Measurements from ENCODE around the gene TMCC1. TPM values are rescaled to one million over a fixed set of nuclear protein-coding genes. Genes with fewer than 3 reads are reported as not detected.
"Not testable (repeated sequence)": the region's sequence is repeated elsewhere in the genome, so short reads cannot be mapped to it uniquely, and the experiment has no call there.

Gene TMCC1
- total and polyA plus RNA-seq, 2 donors: 12.2 to 24.5 TPM

- 81% methylated on average over 2 of the region's 2 CpGs for WGBS
- no peaks in the 10 kb centered on the region for H3K27me3 ChIP-seq (ENCODE audit: control insufficient read depth in 2 of 2, insufficient read depth in 1 of 2, low read length in 1 of 2)
- peak overlapping the region in 1 of 2 donors; percentile 29 for H3K27ac ChIP-seq (ENCODE audit: low read depth in 1 of 2, low read length in 1 of 2)
- no peaks in the 10 kb centered on the region for H3K4me1 ChIP-seq (ENCODE audit: control insufficient read depth in 2 of 2, insufficient read depth in 2 of 2, low read length in 2 of 2)
- peaks cover 0 to 2% of the 10 kb centered on the region in 2 donors for H3K9me3 ChIP-seq (ENCODE audit: control insufficient read depth in 2 of 2, insufficient read depth in 1 of 2, low read length in 1 of 2)
- peaks cover 0 to 8% of the 10 kb centered on the region in 2 donors for H3K36me3 ChIP-seq (ENCODE audit: control insufficient read depth in 2 of 2, insufficient read depth in 2 of 2, low read length in 1 of 2)
- DNase-seq (ENCODE audit: low read depth in 6 of 9, low spot score in 9 of 9): no peak
- H3K4me3 ChIP-seq (ENCODE audit: low read length in 2 of 2): no peak overlapping the region
These were observed 57.0 kb downstream of the TMCC1 start for GRCh38 chr3:129836381-129837064.

- Histone ChIP-seq H3K27me3 (ENCODE audit: control insufficient read depth in 2 of 2, insufficient read depth in 1 of 2, low read length in 1 of 2) (no peaks in the 10 kb centered on the region), H3K4me1 (ENCODE audit: control insufficient read depth in 2 of 2, insufficient read depth in 2 of 2, low read length in 2 of 2) (no peaks in the 10 kb centered on the region), H3K4me3 (ENCODE audit: low read length in 2 of 2) (no peak overlapping the region), H3K9me3 (ENCODE audit: control insufficient read depth in 2 of 2, insufficient read depth in 1 of 2, low read length in 1 of 2) (peaks cover 0 to 2% of the 10 kb centered on the region in 2 donors), H3K27ac (ENCODE audit: low read depth in 1 of 2, low read length in 1 of 2) (no peak overlapping the region), H3K36me3 (ENCODE audit: control insufficient read depth in 2 of 2, insufficient read depth in 2 of 2, low read length in 1 of 2) (peaks cover 0 to 8% of the 10 kb centered on the region in 2 donors)
- WGBS: over 99% methylated on average over 2 of the region's 2 CpGs
- DNase-seq (ENCODE audit: low read depth in 6 of 9, low spot score in 9 of 9): no peak
These were observed 58.3 kb downstream of the TMCC1 start for GRCh38 chr3:129835198-129835597.

- no peaks in the 10 kb centered on the region for H3K27me3 ChIP-seq (ENCODE audit: control insufficient read depth in 2 of 2, insufficient read depth in 1 of 2, low read length in 1 of 2)
- 98% methylated on average over 5 of the region's 5 CpGs for WGBS
These were observed 58.9 kb downstream of the TMCC1 start for GRCh38 chr3:129834580-129834979.

GRCh38 chr3:129831942-129832341 is 61.6 kb downstream of the TMCC1 start:
- H3K36me3 ChIP-seq (ENCODE audit: control insufficient read depth in 2 of 2, insufficient read depth in 2 of 2, low read length in 1 of 2): peaks cover 6 to 12% of the 10 kb centered on the region in 2 donors
- 96% methylated on average over 6 of the region's 6 CpGs for WGBS
- not testable (repeated sequence) for H3K9me3 ChIP-seq (ENCODE audit: control insufficient read depth in 2 of 2, insufficient read depth in 1 of 2, low read length in 1 of 2); H3K27ac ChIP-seq (ENCODE audit: low read depth in 1 of 2, low read length in 1 of 2); H3K4me3 ChIP-seq (ENCODE audit: low read length in 2 of 2); DNase-seq (ENCODE audit: low read depth in 6 of 9, low spot score in 9 of 9); H3K4me1 ChIP-seq (ENCODE audit: control insufficient read depth in 2 of 2, insufficient read depth in 2 of 2, low read length in 2 of 2); H3K27me3 ChIP-seq (ENCODE audit: control insufficient read depth in 2 of 2, insufficient read depth in 1 of 2, low read length in 1 of 2)

More at GRCh38 chr3:129834580-129834979, 58.9 kb downstream of the TMCC1 start:
- Histone ChIP-seq H3K9me3 (ENCODE audit: control insufficient read depth in 2 of 2, insufficient read depth in 1 of 2, low read length in 1 of 2) (peaks cover 0 to 2% of the 10 kb centered on the region in 2 donors), H3K27ac (ENCODE audit: low read depth in 1 of 2, low read length in 1 of 2) (no peak overlapping the region), H3K36me3 (ENCODE audit: control insufficient read depth in 2 of 2, insufficient read depth in 2 of 2, low read length in 1 of 2) (peaks cover 0 to 8% of the 10 kb centered on the region in 2 donors), H3K4me3 (ENCODE audit: low read length in 2 of 2) (no peak overlapping the region), H3K4me1 (ENCODE audit: control insufficient read depth in 2 of 2, insufficient read depth in 2 of 2, low read length in 2 of 2) (no peaks in the 10 kb centered on the region)
- no peak for DNase-seq (ENCODE audit: low read depth in 6 of 9, low spot score in 9 of 9)

GRCh38 chr3:129831503-129831902 is 62.0 kb downstream of the TMCC1 start:
- H3K4me1 ChIP-seq (ENCODE audit: control insufficient read depth in 2 of 2, insufficient read depth in 2 of 2, low read length in 2 of 2): peaks cover 0 to 8% of the 10 kb centered on the region in 2 donors
- DNase-seq (ENCODE audit: low read depth in 6 of 9, low spot score in 9 of 9): no peak
- H3K36me3 ChIP-seq (ENCODE audit: control insufficient read depth in 2 of 2, insufficient read depth in 2 of 2, low read length in 1 of 2): peaks cover 6 to 8% of the 10 kb centered on the region in 2 donors
- no peak overlapping the region for H3K4me3 ChIP-seq (ENCODE audit: low read length in 2 of 2)
- H3K27me3 ChIP-seq (ENCODE audit: control insufficient read depth in 2 of 2, insufficient read depth in 1 of 2, low read length in 1 of 2): no peaks in the 10 kb centered on the region
- WGBS: 95% methylated on average over 1 of the region's 1 CpG
- no peak overlapping the region for H3K27ac ChIP-seq (ENCODE audit: low read depth in 1 of 2, low read length in 1 of 2)
- H3K9me3 ChIP-seq (ENCODE audit: control insufficient read depth in 2 of 2, insufficient read depth in 1 of 2, low read length in 1 of 2): no peaks in the 10 kb centered on the region

GRCh38 chr3:129829640-129830039 is 63.9 kb downstream of the TMCC1 start:
- Histone ChIP-seq H3K4me3 (ENCODE audit: low read length in 2 of 2) (no peak overlapping the region), H3K4me1 (ENCODE audit: control insufficient read depth in 2 of 2, insufficient read depth in 2 of 2, low read length in 2 of 2) (peaks cover 0 to 8% of the 10 kb centered on the region in 2 donors), H3K9me3 (ENCODE audit: control insufficient read depth in 2 of 2, insufficient read depth in 1 of 2, low read length in 1 of 2) (no peaks in the 10 kb centered on the region), H3K36me3 (ENCODE audit: control insufficient read depth in 2 of 2, insufficient read depth in 2 of 2, low read length in 1 of 2) (peaks cover 4 to 6% of the 10 kb centered on the region in 2 donors), H3K27ac (ENCODE audit: low read depth in 1 of 2, low read length in 1 of 2) (no peak overlapping the region), H3K27me3 (ENCODE audit: control insufficient read depth in 2 of 2, insufficient read depth in 1 of 2, low read length in 1 of 2) (no peaks in the 10 kb centered on the region)
- peak in 8 of 9 donors; percentile 22 to 77 (median 40) for DNase-seq (ENCODE audit: low read depth in 6 of 9, low spot score in 9 of 9)

GRCh38 chr3:129827765-129828164 is 65.7 kb downstream of the TMCC1 start:
- H3K27me3 ChIP-seq (ENCODE audit: control insufficient read depth in 2 of 2, insufficient read depth in 1 of 2, low read length in 1 of 2): no peaks in the 10 kb centered on the region
- H3K36me3 ChIP-seq (ENCODE audit: control insufficient read depth in 2 of 2, insufficient read depth in 2 of 2, low read length in 1 of 2): peaks cover 5 to 6% of the 10 kb centered on the region in 2 donors
- no peak overlapping the region for H3K4me3 ChIP-seq (ENCODE audit: low read length in 2 of 2)
- no peak overlapping the region for H3K27ac ChIP-seq (ENCODE audit: low read depth in 1 of 2, low read length in 1 of 2)
- no peaks in the 10 kb centered on the region for H3K9me3 ChIP-seq (ENCODE audit: control insufficient read depth in 2 of 2, insufficient read depth in 1 of 2, low read length in 1 of 2)
- 70% methylated on average over 7 of the region's 7 CpGs for WGBS
- peak in 3 of 9 donors; percentile 10 to 43 (median 23) for DNase-seq (ENCODE audit: low read depth in 6 of 9, low spot score in 9 of 9)
- H3K4me1 ChIP-seq (ENCODE audit: control insufficient read depth in 2 of 2, insufficient read depth in 2 of 2, low read length in 2 of 2): peaks cover 0 to 8% of the 10 kb centered on the region in 2 donors

- H3K27me3 ChIP-seq (ENCODE audit: control insufficient read depth in 2 of 2, insufficient read depth in 1 of 2, low read length in 1 of 2): no peaks in the 10 kb centered on the region
- H3K9me3 ChIP-seq (ENCODE audit: control insufficient read depth in 2 of 2, insufficient read depth in 1 of 2, low read length in 1 of 2): no peaks in the 10 kb centered on the region
- H3K27ac ChIP-seq (ENCODE audit: low read depth in 1 of 2, low read length in 1 of 2): no peak overlapping the region
- H3K36me3 ChIP-seq (ENCODE audit: control insufficient read depth in 2 of 2, insufficient read depth in 2 of 2, low read length in 1 of 2): peaks cover 15 to 17% of the 10 kb centered on the region in 2 donors
- H3K4me1 ChIP-seq (ENCODE audit: control insufficient read depth in 2 of 2, insufficient read depth in 2 of 2, low read length in 2 of 2): peaks cover 0 to 8% of the 10 kb centered on the region in 2 donors
- WGBS: 61% methylated on average over 3 of the region's 3 CpGs
- peak; percentile 21 to 70 (median 54) for DNase-seq (ENCODE audit: low read depth in 6 of 9, low spot score in 9 of 9)
- H3K4me3 ChIP-seq (ENCODE audit: low read length in 2 of 2): no peak overlapping the region
These were observed 68.5 kb downstream of the TMCC1 start for GRCh38 chr3:129824926-129825541.

GRCh38 chr3:129822679-129823078 is 70.8 kb downstream of the TMCC1 start:
- 95% methylated on average over 1 of the region's 1 CpG for WGBS
- H3K27ac ChIP-seq (ENCODE audit: low read depth in 1 of 2, low read length in 1 of 2): no peak overlapping the region

More at GRCh38 chr3:129822679-129823078, 70.8 kb downstream of the TMCC1 start:
- Histone ChIP-seq H3K27me3 (ENCODE audit: control insufficient read depth in 2 of 2, insufficient read depth in 1 of 2, low read length in 1 of 2) (no peaks in the 10 kb centered on the region), H3K36me3 (ENCODE audit: control insufficient read depth in 2 of 2, insufficient read depth in 2 of 2, low read length in 1 of 2) (peaks cover 12% of the 10 kb centered on the region in 2 donors), H3K4me3 (ENCODE audit: low read length in 2 of 2) (no peak overlapping the region), H3K4me1 (ENCODE audit: control insufficient read depth in 2 of 2, insufficient read depth in 2 of 2, low read length in 2 of 2) (peaks cover 0 to 1% of the 10 kb centered on the region in 2 donors), H3K9me3 (ENCODE audit: control insufficient read depth in 2 of 2, insufficient read depth in 1 of 2, low read length in 1 of 2) (no peaks in the 10 kb centered on the region)
- DNase-seq (ENCODE audit: low read depth in 6 of 9, low spot score in 9 of 9): no peak
